HFFc6 (cell line): Measurements from ENCODE around the gene FBXW5. TPM values are rescaled to one million over a fixed set of nuclear protein-coding genes. Genes with fewer than 3 reads are reported as not detected.

Experiments
- DNase-seq: peaks from one replicate; pipeline ENCODE4 v3.0.0-alpha.2; 2018
- H3K27ac Mint-ChIP-seq: 2 replicates; pipeline ENCODE4 v1.8.0; 2020; ENCODE audit warnings: mild to moderate bottlenecking, mixed read lengths
- H3K27me3 Mint-ChIP-seq: 2 replicates; pipeline ENCODE4 v1.8.0; 2021; ENCODE audit warnings: mild to moderate bottlenecking, moderate library complexity, mixed read lengths; ENCODE audit not compliant: insufficient read depth
- H3K36me3 Mint-ChIP-seq: 2 replicates; pipeline ENCODE4 v1.8.0; 2021; ENCODE audit warnings: low read depth, mixed read lengths
- H3K4me1 Mint-ChIP-seq: 2 replicates; pipeline ENCODE4 v1.8.0; 2020; ENCODE audit warnings: low read depth, mixed read lengths
- H3K4me3 Mint-ChIP-seq: 2 replicates; pipeline ENCODE4 v1.8.0; 2020; ENCODE audit warnings: mild to moderate bottlenecking, moderate library complexity, mixed read lengths
- H3K9me3 Mint-ChIP-seq: 2 replicates; pipeline ENCODE4 v1.8.0; 2020; ENCODE audit warnings: mild to moderate bottlenecking, mixed read lengths
- CTCF ChIP-seq: fragments of 200-600 bp; sonication (generic); IDR thresholded peaks from 2 replicates; pipeline ENCODE4 v1.5.0; 2021; ENCODE audit warnings: antibody characterized with exemption, mild to moderate bottlenecking
- total RNA-seq, 6 experiments: library from RNA; stranded (reverse); fragmentation: NEBNext Ultra II Directional; extraction: Animal tissue kit (Norgen Biotek cat#: 25700); gene quantifications; 2 replicates in 1 of 6; 3 replicates in 5 of 6; pipeline ENCODE4 v1.2.3, GENCODE V29; 2021

FBXW5 gene
- total RNA-seq, 6 experiments from 2014 or later: 89.1 to 102 (median 94.4) TPM

- no peaks in the 10 kb centered on the region; the same call in none of the 2 replicates for H3K27me3 Mint-ChIP-seq
- H3K36me3 Mint-ChIP-seq: peaks cover 12% of the 10 kb centered on the region
Measured at GRCh38 chr9:136940526-136941230, 3.9 kb downstream of the FBXW5 start.

GRCh38 chr9:136939996-136940525 is 4.5 kb downstream of the FBXW5 start:
- Mint-ChIP-seq H3K27ac (no peak overlapping the region), H3K9me3 (no peaks in the 10 kb centered on the region), H3K4me3 (no peak overlapping the region), H3K36me3 (peaks cover 12% of the 10 kb centered on the region), H3K27me3 (no peaks in the 10 kb centered on the region; the same call in none of the 2 replicates), H3K4me1 (peaks cover 4% of the 10 kb centered on the region; the same call in 1 of the 2 replicates)
- TF ChIP-seq CTCF: no peak
- DNase-seq: no peak

More at GRCh38 chr9:136940526-136941230, 3.9 kb downstream of the FBXW5 start:
- peaks cover 4% of the 10 kb centered on the region; the same call in 1 of the 2 replicates for H3K4me1 Mint-ChIP-seq
- DNase-seq: no peak
- no peak for TF ChIP-seq CTCF
- H3K9me3 Mint-ChIP-seq: no peaks in the 10 kb centered on the region
- H3K27ac Mint-ChIP-seq: no peak overlapping the region
- no peak overlapping the region for H3K4me3 Mint-ChIP-seq

GRCh38 chr9:136939431-136939995 is 5.0 kb downstream of the FBXW5 start:
- Mint-ChIP-seq H3K4me1 (no peaks in the 10 kb centered on the region), H3K27ac (no peak overlapping the region), H3K36me3 (peaks cover 16% of the 10 kb centered on the region), H3K27me3 (peaks cover 2% of the 10 kb centered on the region), H3K9me3 (no peaks in the 10 kb centered on the region), H3K4me3 (no peak overlapping the region)
- TF ChIP-seq CTCF: no peak
- DNase-seq: no peak

- no peak overlapping the region for H3K4me3 Mint-ChIP-seq
- H3K27me3 Mint-ChIP-seq: peaks cover 2% of the 10 kb centered on the region
- H3K4me1 Mint-ChIP-seq: no peaks in the 10 kb centered on the region
- TF ChIP-seq CTCF: no peak
- H3K36me3 Mint-ChIP-seq: peaks cover 28% of the 10 kb centered on the region
- no peak for DNase-seq
- no peaks in the 10 kb centered on the region for H3K9me3 Mint-ChIP-seq
- H3K27ac Mint-ChIP-seq: no peak overlapping the region
Measured at GRCh38 chr9:136937186-136938001, 7.1 kb downstream of the FBXW5 start.

DNA sequence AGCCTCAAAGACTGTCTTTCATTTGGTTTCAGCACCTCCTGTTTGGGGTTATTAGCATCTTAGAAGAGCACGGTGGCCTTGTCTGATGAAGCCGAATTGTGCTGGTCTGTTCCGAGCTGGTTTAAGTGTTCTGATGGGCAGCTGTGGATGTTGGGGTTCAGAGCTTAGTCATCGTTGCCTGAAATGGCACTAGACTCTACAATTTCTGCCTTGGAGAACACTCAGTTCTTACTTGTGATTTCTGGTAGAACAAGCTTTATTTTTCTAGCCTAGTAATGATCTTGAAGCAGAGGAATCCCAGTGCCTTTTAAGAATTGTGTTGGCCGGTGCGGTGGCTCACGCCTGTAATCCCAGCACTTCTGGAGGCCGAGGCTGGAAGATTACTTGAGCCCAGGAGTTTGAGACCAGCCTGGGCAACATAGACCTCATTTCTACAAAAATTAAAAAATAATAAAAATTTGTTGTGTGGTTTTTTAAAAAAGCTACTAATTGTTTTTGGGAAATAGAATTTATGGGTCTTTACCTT is 7.8 kb downstream of the FBXW5 start:
- Mint-ChIP-seq H3K4me1 (no peaks in the 10 kb centered on the region), H3K36me3 (peaks cover 34% of the 10 kb centered on the region), H3K27ac (peak overlapping the region; percentile 32; the same call in 1 of the 2 replicates), H3K9me3 (no peaks in the 10 kb centered on the region), H3K4me3 (no peak overlapping the region), H3K27me3 (peaks cover 2% of the 10 kb centered on the region)
- no peak for TF ChIP-seq CTCF
- no peak for DNase-seq
